ENCODE measurements around the gene SRSF3.
A peak's percentile ranks its signal among the peaks of the same experiment; 100 is the strongest.
"Not testable (repeated sequence)": the region's sequence is repeated elsewhere in the genome, so short reads cannot be mapped to it uniquely, and the experiment has no call there.

Gene SRSF3

DNA sequence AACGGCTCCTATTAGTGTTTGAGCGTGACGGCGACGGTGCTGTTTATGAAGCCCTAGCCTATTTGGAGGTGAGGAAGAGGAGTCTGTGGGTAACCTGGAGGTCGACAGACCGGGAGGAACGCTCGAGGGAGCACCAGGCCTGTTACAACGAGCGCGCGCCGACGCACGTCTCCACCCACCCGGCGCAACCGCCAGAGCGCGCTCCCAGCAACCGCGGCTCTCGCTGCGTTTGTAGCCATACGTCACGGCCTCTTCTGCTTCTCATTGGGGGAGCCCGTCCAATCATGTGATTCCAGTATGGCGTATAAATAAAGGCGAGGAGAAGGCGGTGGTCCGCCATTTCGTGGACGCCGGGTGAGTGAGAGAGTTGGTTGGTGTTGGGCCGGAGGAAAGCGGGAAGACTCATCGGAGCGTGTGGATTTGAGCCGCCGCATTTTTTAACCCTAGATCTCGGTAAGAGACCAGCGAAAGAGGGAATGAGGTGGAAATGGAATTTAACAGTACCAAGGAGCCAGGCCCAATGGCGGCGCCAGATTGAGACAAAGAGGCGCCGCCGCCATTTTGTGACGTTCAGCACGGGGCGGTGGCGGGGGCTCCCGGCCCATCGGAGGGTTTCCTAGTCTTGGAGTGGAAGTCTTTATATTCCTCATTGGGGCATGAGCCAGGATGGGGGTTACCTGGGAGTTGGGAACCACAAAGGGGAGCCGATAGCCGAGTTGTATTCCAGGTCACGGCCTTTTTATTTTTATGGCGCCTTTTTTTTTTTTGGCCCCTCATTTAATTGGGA is at the start of gene SRSF3:
TSS of gene SRSF3 (plus strand) at position 334 of the 787 bp plus-strand sequence. CDS start 2,401 bp downstream, outside the sequence.
- DNase-seq (ENCODE audit: low read depth in 1 of 2, low spot score in 1 of 2): peak; percentile 84 to 88

DNA sequence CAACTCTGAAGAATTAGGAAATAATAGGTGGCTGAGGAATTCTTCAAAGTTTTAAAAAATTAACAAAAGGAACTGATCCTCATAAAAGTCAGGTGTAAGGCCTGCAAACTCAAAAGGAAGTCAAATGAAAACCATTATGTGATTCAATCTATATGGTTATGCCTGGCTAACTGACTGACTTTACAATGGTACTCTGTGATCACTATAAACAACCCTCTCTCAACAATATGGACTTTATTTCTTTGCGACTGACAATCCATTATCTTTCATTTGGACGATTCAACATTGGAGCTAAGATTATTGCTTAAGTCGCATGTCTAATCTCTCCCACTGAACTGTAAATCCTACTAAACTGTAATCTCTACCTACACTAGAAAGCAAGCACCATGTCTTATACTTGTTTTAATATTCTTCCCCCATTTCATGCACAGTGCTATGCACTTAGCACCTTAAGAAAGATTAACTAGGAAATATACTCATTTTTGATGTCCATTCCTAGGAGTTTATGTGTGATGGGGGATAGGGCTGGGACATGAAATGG is 48.3 kb upstream of the SRSF3 start:
- no peak for DNase-seq (ENCODE audit: low read depth in 1 of 2, low spot score in 1 of 2)

DNA sequence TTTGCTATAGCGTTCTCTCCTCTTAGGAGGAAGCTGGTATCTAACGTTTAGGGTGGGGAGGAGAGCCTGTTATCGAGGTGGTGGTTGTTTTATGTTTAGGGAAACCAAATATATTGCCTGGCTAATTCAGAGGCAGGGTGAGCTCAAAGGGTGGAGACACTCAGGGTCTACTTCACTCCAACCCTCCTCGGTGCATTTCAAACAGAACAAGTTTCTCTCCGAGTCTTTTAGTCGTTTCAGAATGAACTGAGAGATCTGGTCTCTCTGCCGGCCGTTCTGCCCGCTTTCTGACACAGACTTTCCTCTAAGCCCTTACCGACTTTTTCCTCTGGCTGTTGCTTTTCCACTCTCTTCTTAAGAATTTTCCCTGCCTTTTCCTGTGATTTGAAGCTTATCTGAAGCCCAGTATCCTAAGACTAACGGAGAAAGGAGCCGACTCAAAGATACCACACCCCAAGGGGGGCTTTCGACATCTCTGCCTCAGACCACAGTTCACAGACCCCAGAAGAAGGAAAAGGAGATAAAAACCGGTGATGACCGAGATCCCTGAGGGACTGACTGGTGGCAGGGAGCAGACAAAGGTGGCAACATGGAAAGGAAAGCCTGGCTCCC is 47.7 kb upstream of the SRSF3 start:
- DNase-seq (ENCODE audit: low read depth in 1 of 2, low spot score in 1 of 2): no peak

- DNase-seq (ENCODE audit: low read depth in 1 of 2, low spot score in 1 of 2): peak; percentile 89 to 95
These were observed 47.1 kb upstream of the SRSF3 start, which contains the start of gene STK38 for GRCh38 chr6:36546920-36547645. Gene STK38 (minus strand): TSS chr6:36547479. CDS start chr6:36540202, 7,277 bp downstream.

DNA sequence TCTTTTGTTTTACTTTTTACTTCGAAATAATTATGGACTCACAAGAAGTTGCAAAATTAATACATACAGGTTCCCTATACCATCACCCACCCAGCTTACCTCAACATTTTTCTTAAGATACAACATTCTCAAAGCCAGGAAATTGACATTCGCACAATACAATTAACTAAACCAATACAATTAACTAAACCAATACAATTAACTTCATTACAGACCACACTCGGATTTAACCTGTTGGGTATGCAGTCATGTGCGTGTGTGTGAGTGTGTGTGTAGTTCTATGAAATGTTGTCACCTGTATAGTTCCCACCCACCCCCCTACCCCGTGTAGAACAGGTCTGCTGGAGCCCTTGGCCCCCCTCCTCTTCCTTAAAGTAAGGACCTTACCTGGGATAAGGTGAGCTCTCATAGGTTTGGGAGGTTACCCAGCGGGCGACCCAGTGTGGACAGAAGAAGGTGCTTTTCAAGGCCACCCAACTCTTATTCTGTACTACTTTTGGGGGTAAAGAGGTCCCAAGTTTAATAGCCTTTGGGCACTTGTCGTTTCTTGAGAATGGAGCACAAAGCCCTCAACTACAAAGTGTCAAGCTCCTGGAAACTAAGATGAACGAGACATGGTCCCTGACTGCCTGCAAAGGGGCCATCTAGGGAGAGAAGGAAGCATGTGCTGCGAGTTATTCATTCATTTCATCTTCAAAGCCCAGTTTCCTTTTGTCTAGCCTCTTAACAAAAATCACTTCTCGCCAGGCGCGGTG is 46.3 kb upstream of the SRSF3 start:
- no peak for DNase-seq (ENCODE audit: low read depth in 1 of 2, low spot score in 1 of 2)

GRCh38 chr6:36548401-36548743 is 45.8 kb upstream of the SRSF3 start:
- no peak for DNase-seq (ENCODE audit: low read depth in 1 of 2, low spot score in 1 of 2)

DNA sequence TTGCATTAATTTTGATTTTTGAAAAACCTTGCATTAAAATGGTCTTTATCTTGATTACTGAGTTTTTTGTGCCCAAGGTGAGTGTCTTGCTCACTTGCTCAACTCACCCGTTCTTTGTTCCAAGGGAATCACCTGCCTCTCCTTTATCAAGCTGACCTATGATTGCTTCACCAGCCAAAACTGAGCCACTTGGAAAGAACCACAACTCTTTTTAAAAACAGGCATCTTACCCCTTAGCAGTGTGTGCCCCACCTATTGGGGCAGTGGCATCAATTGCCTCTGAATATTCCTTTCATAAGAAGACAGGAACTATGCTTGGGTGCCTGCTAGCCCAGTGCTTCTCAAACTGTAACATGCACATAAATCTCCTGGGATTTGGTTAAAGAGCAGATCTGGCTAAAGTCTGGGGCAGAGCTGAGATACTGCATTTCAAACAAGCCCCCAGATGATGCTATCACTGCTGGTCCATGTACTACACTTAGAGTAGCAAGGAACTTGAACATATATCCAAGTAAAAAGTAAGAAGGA is 43.6 kb upstream of the SRSF3 start:
- no peak for DNase-seq (ENCODE audit: low read depth in 1 of 2, low spot score in 1 of 2)

DNA sequence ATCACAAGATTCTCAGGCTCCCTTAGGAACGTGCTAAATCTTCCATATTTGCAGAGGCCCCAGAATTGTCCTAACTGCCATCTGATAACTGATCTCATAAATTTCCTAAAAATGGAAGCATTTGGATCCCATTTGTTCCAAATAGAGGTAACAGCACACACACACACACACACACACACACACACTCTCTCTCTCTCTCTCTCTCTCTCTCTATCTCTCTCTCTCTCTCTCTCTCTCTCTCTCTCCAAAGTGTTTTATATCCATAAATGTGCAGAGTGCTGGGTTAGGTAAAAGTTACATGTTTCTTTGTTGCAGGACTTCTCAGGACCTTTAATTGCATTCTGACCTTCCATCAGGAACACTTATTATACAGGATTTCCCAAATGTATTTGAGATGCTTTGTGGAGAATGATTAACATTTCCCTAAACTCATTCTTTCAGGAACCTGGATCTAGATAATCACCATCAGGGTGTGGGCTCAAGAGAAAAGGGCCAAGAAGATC is 38.4 kb upstream of the SRSF3 start:
- no peak for DNase-seq (ENCODE audit: low read depth in 1 of 2, low spot score in 1 of 2)

DNA sequence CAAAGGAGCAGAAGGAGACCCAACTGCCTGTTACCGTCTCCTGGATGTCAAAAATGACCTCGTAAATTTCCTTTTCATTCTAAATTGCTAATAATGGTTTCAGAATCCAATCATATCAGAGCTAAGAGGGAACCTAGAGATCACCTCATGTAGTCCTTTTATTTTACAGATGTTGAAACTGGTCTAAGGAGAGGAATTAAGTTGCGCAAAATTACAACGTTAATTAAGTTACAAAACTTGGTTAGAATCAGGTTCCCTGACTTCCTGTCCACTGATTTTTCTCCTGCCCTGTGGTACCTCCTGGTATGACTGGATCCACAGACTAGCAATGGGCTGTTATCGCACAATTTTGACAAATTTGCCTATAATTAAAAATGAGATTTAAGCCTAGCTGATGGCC is 37.9 kb upstream of the SRSF3 start:
- DNase-seq (ENCODE audit: low read depth in 1 of 2, low spot score in 1 of 2): no peak

GRCh38 chr6:36559011-36559793 is 35.0 kb upstream of the SRSF3 start:
- no peak for DNase-seq (ENCODE audit: low read depth in 1 of 2, low spot score in 1 of 2)

GRCh38 chr6:36560822-36561221 is 33.3 kb upstream of the SRSF3 start:
- no peak for DNase-seq (ENCODE audit: low read depth in 1 of 2, low spot score in 1 of 2)

- DNase-seq (ENCODE audit: low read depth in 1 of 2, low spot score in 1 of 2): no peak
These were observed 30.8 kb upstream of the SRSF3 start for GRCh38 chr6:36563237-36563927.

- DNase-seq (ENCODE audit: low read depth in 1 of 2, low spot score in 1 of 2): no peak
These were observed 30.3 kb upstream of the SRSF3 start for GRCh38 chr6:36563928-36564284.

DNA sequence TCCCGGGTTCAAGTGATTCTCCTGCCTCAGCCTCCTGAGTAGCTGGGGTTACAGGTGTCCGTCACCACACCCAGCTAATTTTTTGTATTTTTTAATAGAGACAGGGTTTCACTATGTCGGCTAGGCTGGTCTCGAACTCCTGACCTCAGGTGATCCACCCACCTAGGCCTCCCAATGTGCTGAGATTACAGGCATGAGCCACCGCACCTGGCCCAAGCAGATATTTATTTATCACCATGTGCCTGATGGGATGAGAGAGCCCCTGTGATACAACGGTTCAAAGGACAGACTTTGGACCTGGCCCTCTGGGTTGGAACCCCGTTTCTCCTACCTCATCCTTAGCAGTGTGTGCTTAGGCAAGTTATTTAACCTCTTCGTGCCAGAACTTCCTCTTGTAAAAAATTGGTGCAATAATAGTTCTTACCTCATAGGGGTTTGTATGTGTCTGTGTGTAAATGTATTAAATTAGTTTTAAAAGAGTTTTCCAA is 27.7 kb upstream of the SRSF3 start:
- no peak for DNase-seq (ENCODE audit: low read depth in 1 of 2, low spot score in 1 of 2)

- DNase-seq (ENCODE audit: low read depth in 1 of 2, low spot score in 1 of 2): no peak
These were observed 23.9 kb upstream of the SRSF3 start for GRCh38 chr6:36570264-36570663.

- DNase-seq (ENCODE audit: low read depth in 1 of 2, low spot score in 1 of 2): no peak
These were observed 22.8 kb upstream of the SRSF3 start for GRCh38 chr6:36571122-36572043.

GRCh38 chr6:36572353-36573311 is 21.5 kb upstream of the SRSF3 start:
- not testable (repeated sequence) for DNase-seq (ENCODE audit: low read depth in 1 of 2, low spot score in 1 of 2)
